Fibroblast of pulmonary artery (primary cell): ENCODE results near the gene GDI2.

Experiments
- DNase-seq: peaks from one replicate; pipeline ENCODE4 v3.0.0-alpha.2; 2010; ENCODE audit warnings: low read depth
- H3K4me3 ChIP-seq: replicated peaks from 2 replicates; pipeline ENCODE4 v1.5.1; 2011; ENCODE audit warnings: low read depth, mild to moderate bottlenecking, control low read depth, low read length, moderate library complexity
- TF ChIP-seq, protein P1 (sequence below): IDR thresholded peaks from 2 replicates; pipeline ENCODE4 v1.5.1; 2011; ENCODE audit warnings: mild to moderate bottlenecking, control low read depth, low read length, inconsistent platforms; ENCODE audit errors: missing control alignments

GDI2 gene

DNA sequence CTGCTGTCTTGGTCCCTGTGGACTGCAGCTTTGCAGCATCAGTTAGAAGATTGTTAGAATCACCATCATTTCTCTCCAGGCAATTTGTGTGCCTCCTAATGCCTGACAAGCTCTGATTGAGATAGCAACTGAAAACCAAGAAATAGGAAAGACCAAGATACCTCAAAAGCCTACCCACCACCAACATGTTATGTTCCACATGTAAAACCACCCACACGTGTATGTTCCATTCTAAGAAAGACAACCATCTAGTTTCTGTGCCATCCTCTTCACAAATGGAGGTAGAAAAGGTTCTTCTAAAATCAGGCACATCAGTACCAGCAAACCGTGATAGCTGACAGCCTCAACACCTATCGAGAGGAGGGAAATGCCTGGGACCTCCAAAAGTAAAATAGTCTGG lies 81.7 kb downstream of the GDI2 start:
- no peak overlapping the region for H3K4me3 ChIP-seq
- TF ChIP-seq, protein P1, sequence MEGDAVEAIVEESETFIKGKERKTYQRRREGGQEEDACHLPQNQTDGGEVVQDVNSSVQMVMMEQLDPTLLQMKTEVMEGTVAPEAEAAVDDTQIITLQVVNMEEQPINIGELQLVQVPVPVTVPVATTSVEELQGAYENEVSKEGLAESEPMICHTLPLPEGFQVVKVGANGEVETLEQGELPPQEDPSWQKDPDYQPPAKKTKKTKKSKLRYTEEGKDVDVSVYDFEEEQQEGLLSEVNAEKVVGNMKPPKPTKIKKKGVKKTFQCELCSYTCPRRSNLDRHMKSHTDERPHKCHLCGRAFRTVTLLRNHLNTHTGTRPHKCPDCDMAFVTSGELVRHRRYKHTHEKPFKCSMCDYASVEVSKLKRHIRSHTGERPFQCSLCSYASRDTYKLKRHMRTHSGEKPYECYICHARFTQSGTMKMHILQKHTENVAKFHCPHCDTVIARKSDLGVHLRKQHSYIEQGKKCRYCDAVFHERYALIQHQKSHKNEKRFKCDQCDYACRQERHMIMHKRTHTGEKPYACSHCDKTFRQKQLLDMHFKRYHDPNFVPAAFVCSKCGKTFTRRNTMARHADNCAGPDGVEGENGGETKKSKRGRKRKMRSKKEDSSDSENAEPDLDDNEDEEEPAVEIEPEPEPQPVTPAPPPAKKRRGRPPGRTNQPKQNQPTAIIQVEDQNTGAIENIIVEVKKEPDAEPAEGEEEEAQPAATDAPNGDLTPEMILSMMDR: no peak
- DNase-seq: no peak

DNA sequence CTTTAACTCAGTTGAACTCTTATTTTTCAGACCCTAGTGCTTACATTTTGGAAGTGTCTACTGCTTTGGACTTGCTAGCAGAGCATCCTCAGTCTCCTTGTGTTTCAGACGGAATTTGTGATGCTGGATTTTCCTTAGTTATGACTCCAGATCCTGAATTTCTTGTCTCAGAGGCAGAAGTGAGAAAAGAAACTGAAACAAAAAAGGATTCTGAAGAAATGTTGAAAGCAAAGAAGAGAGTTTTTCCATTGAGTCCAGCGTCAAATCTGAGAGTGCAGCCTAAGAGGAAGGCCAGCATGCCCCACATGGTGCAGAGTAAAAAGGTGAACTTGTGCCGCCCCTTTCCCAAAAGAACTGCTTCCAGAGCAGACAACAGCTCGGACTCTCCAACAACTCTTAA lies 82.5 kb downstream of the GDI2 start:
- TF ChIP-seq, protein P1: no peak
- no peak for DNase-seq
- no peak overlapping the region for H3K4me3 ChIP-seq

DNA sequence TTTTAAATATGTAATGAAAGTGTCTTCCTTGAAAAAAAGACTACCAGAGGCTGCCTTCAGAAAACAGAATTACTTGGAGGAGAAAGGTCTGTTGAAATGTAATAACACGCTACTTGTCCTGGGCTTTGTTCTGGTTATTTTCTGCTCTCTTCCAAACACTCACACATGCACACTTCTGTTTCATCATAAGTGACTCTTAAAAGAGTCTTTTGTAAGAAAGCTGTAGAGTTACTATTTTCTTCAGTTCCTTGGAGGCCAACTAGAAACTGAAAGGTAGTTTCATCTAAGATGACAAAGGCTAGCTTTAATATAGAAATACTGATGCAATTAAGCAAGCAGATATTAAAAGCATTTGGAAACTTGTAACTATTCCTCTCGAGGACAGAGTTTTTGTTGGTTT lies 89.5 kb downstream of the GDI2 start:
- H3K4me3 ChIP-seq: no peak overlapping the region
- TF ChIP-seq, protein P1: no peak
- no peak for DNase-seq

DNA sequence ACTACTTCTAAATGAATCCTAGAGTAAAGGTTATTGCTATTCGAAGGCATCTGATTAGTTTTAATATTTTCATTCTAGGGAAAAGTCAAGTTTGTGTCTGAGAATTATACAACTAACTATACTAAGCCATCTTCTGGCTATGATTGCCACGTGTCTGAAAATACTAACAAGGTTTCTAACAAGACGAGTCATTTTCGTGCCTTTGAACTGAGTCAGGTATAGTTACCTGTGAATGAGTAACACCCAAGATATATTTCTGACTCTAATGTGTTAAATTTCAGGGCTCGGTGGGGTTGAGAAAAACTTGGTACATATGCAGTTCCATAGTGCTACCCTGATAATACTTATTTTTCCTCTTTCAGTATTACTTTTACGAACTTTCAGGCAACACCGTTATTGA lies 93.1 kb downstream of the GDI2 start:
- H3K4me3 ChIP-seq: no peak overlapping the region
- TF ChIP-seq, protein P1: no peak
- no peak for DNase-seq

- DNase-seq: no peak
- TF ChIP-seq, protein P1: no peak
- no peak overlapping the region for H3K4me3 ChIP-seq
Observed at GRCh38 chr10:5719546-5719945, 93.7 kb downstream of the GDI2 start.
